OCI-LY1 (cell line): ENCODE measurements around the gene MTNR1B.

Experiments
- H2AFZ ChIP-seq: fragments of 200-600 bp; sonication (generic), shearing (Covaris generic); 2 replicates; pipeline ENCODE4 v1.6.0; 2014; ENCODE audit warnings: antibody characterized with exemption, mild to moderate bottlenecking, low read length
- H3F3A ChIP-seq: fragments of 200-600 bp; sonication (generic), shearing (Covaris generic); 2 replicates; pipeline ENCODE4 v1.6.0; 2014; ENCODE audit warnings: mild to moderate bottlenecking, antibody characterized with exemption, low read length, moderate library complexity; ENCODE audit not compliant: insufficient read depth
- H3K27ac ChIP-seq: fragments of 200-600 bp; sonication (generic); 2 replicates; pipeline ENCODE4 v1.5.1; 2014; ENCODE audit warnings: low read length, mixed run types, mild to moderate bottlenecking, low read depth; ENCODE audit not compliant: poor library complexity, severe bottlenecking
- H3K27me3 ChIP-seq: fragments of 200-600 bp; sonication (generic); 2 replicates; pipeline ENCODE4 v1.6.0; 2014; ENCODE audit warnings: antibody characterized with exemption, mild to moderate bottlenecking, low read length, moderate library complexity; ENCODE audit not compliant: insufficient read depth
- H3K36me3 ChIP-seq: fragments of 200-600 bp; sonication (generic); 2 replicates; pipeline ENCODE4 v1.6.1; 2014; ENCODE audit warnings: mild to moderate bottlenecking, antibody characterized with exemption, low read length, moderate library complexity, mixed read lengths; ENCODE audit not compliant: insufficient read depth
- H3K4me1 ChIP-seq: fragments of 200-600 bp; sonication (generic); 2 replicates; pipeline ENCODE4 v1.5.1; 2014; ENCODE audit warnings: mild to moderate bottlenecking, low read length, moderate library complexity; ENCODE audit not compliant: insufficient read depth, severe bottlenecking
- H3K4me2 ChIP-seq: fragments of 200-600 bp; sonication (generic), shearing (Covaris generic); 2 replicates; pipeline ENCODE4 v1.6.1; 2014; ENCODE audit warnings: low read length
- H3K4me3 ChIP-seq: fragments of 200-600 bp; sonication (generic); 2 replicates; pipeline ENCODE4 v1.5.1; 2014; ENCODE audit warnings: low read length, low read depth, mild to moderate bottlenecking, mixed read lengths; ENCODE audit not compliant: poor library complexity, severe bottlenecking
- H3K79me2 ChIP-seq: fragments of 200-600 bp; shearing (Covaris generic); 2 replicates; pipeline ENCODE4 v1.6.1; 2016; ENCODE audit warnings: mixed run types, low read length, mixed read lengths; ENCODE audit not compliant: insufficient read depth
- H3K9ac ChIP-seq: fragments of 200-600 bp; sonication (generic), shearing (Covaris generic); 2 replicates; pipeline ENCODE4 v1.6.1; 2014; ENCODE audit warnings: mild to moderate bottlenecking, low read length, mixed read lengths
- H3K9me2 ChIP-seq: fragments of 200-600 bp; sonication (generic), shearing (Covaris generic); 2 replicates; pipeline ENCODE4 v1.6.1; 2014; ENCODE audit warnings: low read depth, mild to moderate bottlenecking, low read length, mixed read lengths
- H3K9me3 ChIP-seq: fragments of 200-600 bp; shearing (Covaris generic); 2 replicates; pipeline ENCODE4 v1.6.1; 2014; ENCODE audit warnings: low read length, mixed read lengths
- H4K20me1 ChIP-seq: fragments of 200-600 bp; sonication (generic), shearing (Covaris generic); 2 replicates; pipeline ENCODE4 v1.6.0; 2016; ENCODE audit warnings: mild to moderate bottlenecking, low read length; ENCODE audit not compliant: insufficient read depth
- CTCF ChIP-seq: fragments of 200-600 bp; sonication (generic), shearing (Covaris generic); IDR thresholded peaks from 2 replicates; pipeline ENCODE4 v1.5.1; 2017; ENCODE audit warnings: mild to moderate bottlenecking, antibody characterized with exemption, low read length, moderate library complexity, mixed read lengths
- EZH2 ChIP-seq: fragments of 200-600 bp; sonication (generic), shearing (Covaris generic); IDR thresholded peaks from 2 replicates; pipeline ENCODE4 v1.8.0; 2017; ENCODE audit warnings: borderline replicate concordance, mixed run types, mild to moderate bottlenecking, antibody characterized with exemption, low read length, moderate library complexity, mixed read lengths

The MTNR1B gene

GRCh38 chr11:92979176-92979575, 9.7 kb downstream of the MTNR1B start:
- no peaks in the 10 kb centered on the region for H3K4me1 ChIP-seq
- H3F3A ChIP-seq, result no peaks in the 10 kb centered on the region
- no peak overlapping the region for H2AFZ ChIP-seq
- no peak overlapping the region for H3K4me3 ChIP-seq
- no peak overlapping the region for H3K9ac ChIP-seq
- no peaks in the 10 kb centered on the region for H3K9me2 ChIP-seq
- no peaks in the 10 kb centered on the region for H4K20me1 ChIP-seq
- TF ChIP-seq CTCF, result no peak
- no peak for TF ChIP-seq EZH2
- H3K4me2 ChIP-seq, result no peak overlapping the region
- no peaks in the 10 kb centered on the region for H3K27me3 ChIP-seq
- H3K9me3 ChIP-seq, result no peaks in the 10 kb centered on the region
- no peak overlapping the region for H3K27ac ChIP-seq
- no peaks in the 10 kb centered on the region for H3K79me2 ChIP-seq
- no peaks in the 10 kb centered on the region for H3K36me3 ChIP-seq

- Histone ChIP-seq H3K79me2 (no peaks in the 10 kb centered on the region), H2AFZ (no peak overlapping the region), H3F3A (no peaks in the 10 kb centered on the region), H3K9me3 (no peaks in the 10 kb centered on the region), H3K4me2 (no peak overlapping the region), H3K9me2 (no peaks in the 10 kb centered on the region), H3K9ac (no peak overlapping the region), H4K20me1 (no peaks in the 10 kb centered on the region), H3K27ac (no peak overlapping the region), H3K27me3 (no peaks in the 10 kb centered on the region), H3K36me3 (no peaks in the 10 kb centered on the region), H3K4me3 (no peak overlapping the region), H3K4me1 (no peaks in the 10 kb centered on the region)
- TF ChIP-seq CTCF (no peak), EZH2 (no peak)
Measured at GRCh38 chr11:92980312-92980711, 10.9 kb downstream of the MTNR1B start.

GRCh38 chr11:92981508-92982043, 12.1 kb downstream of the MTNR1B start:
- no peaks in the 10 kb centered on the region for H4K20me1 ChIP-seq
- no peak overlapping the region for H3K4me2 ChIP-seq
- H3K27me3 ChIP-seq, result no peaks in the 10 kb centered on the region
- H3K9me3 ChIP-seq, result no peaks in the 10 kb centered on the region
- no peaks in the 10 kb centered on the region for H3K9me2 ChIP-seq
- H3K27ac ChIP-seq, result no peak overlapping the region
- H2AFZ ChIP-seq, result no peak overlapping the region
- H3F3A ChIP-seq, result no peaks in the 10 kb centered on the region
- no peak overlapping the region for H3K4me3 ChIP-seq
- no peaks in the 10 kb centered on the region for H3K79me2 ChIP-seq
- TF ChIP-seq CTCF (no peak), EZH2 (no peak)
- H3K36me3 ChIP-seq, result no peaks in the 10 kb centered on the region
- H3K4me1 ChIP-seq, result no peaks in the 10 kb centered on the region
- H3K9ac ChIP-seq, result no peak overlapping the region
